HepG2 (cell line): ENCODE data around the gene KISS1R. TPM values are rescaled to one million over a fixed set of nuclear protein-coding genes. Genes with fewer than 3 reads are reported as not detected.

Experiments used
- ATAC-seq: fragments of 200-7000 bp; cut with Tn5 transposase; 3 replicates; pipeline ENCODE4 v1.9.1; 2020; ENCODE audit warnings: mild to moderate bottlenecking, moderate library complexity
- BruUV-seq: library from RNA; stranded (reverse); fragments of 400-500 nt; replicated peaks from 2 replicates; lab custom pipeline; 2021; lab: Mats Ljungman, UMichigan
- CTCF ChIA-PET: fragments of 300-600 bp; formaldehyde crosslinking; extraction: SDS; loops from one replicate; lab custom pipeline; 2021; ENCODE audit warnings: low total read pairs, inconsistent platforms, low intra/inter-chr PET ratio; lab: Yijun Ruan, JAX
- POLR2A ChIA-PET: fragments of 350-600 bp; sonication (Branson Sonifier 250); formaldehyde crosslinking; loops from one replicate; lab custom pipeline; 2020; ENCODE audit warnings: antibody characterized with exemption, inconsistent platforms; lab: Yijun Ruan, JAX
- DNase-seq: peaks from one replicate; pipeline ENCODE4 v3.0.0-alpha.2; 2015; ENCODE audit warnings: low spot score
- FAIRE-seq: peaks from 3 replicates; lab custom pipeline; 2011; peaks lifted over from hg19 to GRCh38; lab: Jason Lieb, UNC
- H2AFZ ChIP-seq: one replicate; pipeline ENCODE4 v1.6.1; 2011; ENCODE audit warnings: low read length, inconsistent platforms
- H3K27ac ChIP-seq: fragments of 300-600 bp; 3 replicates; pipeline ENCODE4 v1.8.0; 2011; ENCODE audit warnings: mixed run types, mild to moderate bottlenecking, mixed read lengths, low read length, inconsistent platforms; ENCODE audit not compliant: insufficient read depth; ENCODE audit errors: extremely low read length
- H3K27me3 ChIP-seq, 2 experiments: fragments of 200-600 bp in 1 of 2; 2 replicates in 1 of 2; 3 replicates in 1 of 2; pipeline versions ENCODE4 v1.6.0 to v1.8.0; 2011; ENCODE audit warnings: low read length in 2 of 2, mild to moderate bottlenecking in 2 of 2, moderate library complexity in 2 of 2, inconsistent platforms in 1 of 2; ENCODE audit not compliant: insufficient read depth in 2 of 2, control insufficient read depth in 1 of 2
- H3K36me3 ChIP-seq, 2 experiments: fragments of 200-600 bp in 1 of 2; replicated peaks in 1 of 2; 2 replicates in 1 of 2; 3 replicates in 1 of 2; pipeline versions ENCODE4 v1.5.1 to v1.8.0; 2011; ENCODE audit warnings: low read length in 2 of 2, inconsistent platforms in 1 of 2; ENCODE audit not compliant: insufficient read depth in 2 of 2, control insufficient read depth in 1 of 2
- H3K4me1 ChIP-seq: 2 replicates; pipeline ENCODE4 v1.5.1; 2012; ENCODE audit warnings: low read length, inconsistent platforms; ENCODE audit not compliant: insufficient read depth
- H3K4me2 ChIP-seq: 2 replicates; pipeline ENCODE4 v1.6.0; 2011; ENCODE audit warnings: low read depth, low read length, inconsistent platforms
- H3K4me3 ChIP-seq, 3 experiments: fragments of 200-600 bp in 1 of 3; sonication (generic), shearing (Covaris generic) in 1 of 3; replicated peaks in 1 of 3; 2 replicates each; pipeline ENCODE4 v1.5.1; 2011 to 2016; ENCODE audit warnings: low read length in 3 of 3, inconsistent platforms in 2 of 3, low read depth in 2 of 3, mild to moderate bottlenecking in 2 of 3, control low read depth in 1 of 3, mixed read lengths in 1 of 3; ENCODE audit not compliant: insufficient read depth in 1 of 3
- H3K79me2 ChIP-seq: one replicate; pipeline ENCODE4 v1.6.1; 2011; ENCODE audit warnings: low read length, inconsistent platforms; ENCODE audit not compliant: insufficient read depth
- H3K9ac ChIP-seq: 2 replicates; pipeline ENCODE4 v1.6.0; 2011; ENCODE audit warnings: mild to moderate bottlenecking, low read depth, low read length, inconsistent platforms; ENCODE audit not compliant: insufficient read depth
- H3K9me3 ChIP-seq: 2 replicates; pipeline ENCODE4 v1.5.1; 2012; ENCODE audit warnings: mild to moderate bottlenecking, low read length
- H4K20me1 ChIP-seq: 2 replicates; pipeline ENCODE4 v1.6.0; 2011; ENCODE audit warnings: inconsistent platforms, mild to moderate bottlenecking, low read length, moderate library complexity; ENCODE audit not compliant: insufficient read depth
- AGO1 ChIP-seq: fragments of 200-400 bp; formaldehyde crosslinking; IDR thresholded peaks from 2 replicates; pipeline ENCODE4 v1.6.1; 2017; ENCODE audit warnings: mild to moderate bottlenecking, low read depth, low read length, moderate library complexity; ENCODE audit not compliant: poor library complexity, severe bottlenecking
- GTF3A ChIP-seq: sonication (generic); formaldehyde crosslinking; conservative IDR thresholded peaks from 2 replicates; pipeline ENCODE4 v1.4.0; 2020; ENCODE audit warnings: mild to moderate bottlenecking, missing genetic modification reagents
- HNRNPL ChIP-seq: fragments of 200-400 bp; formaldehyde crosslinking; IDR thresholded peaks from 2 replicates; pipeline ENCODE4 v1.6.1; 2017; ENCODE audit warnings: mild to moderate bottlenecking, low read depth, low read length
- HOXA3 ChIP-seq: sonication (generic); formaldehyde crosslinking; IDR thresholded peaks from 2 replicates; pipeline ENCODE4 v1.5.0; 2020; ENCODE audit warnings: missing genetic modification reagents
- KLF11 ChIP-seq: IDR thresholded peaks from 2 replicates; pipeline ENCODE4 v1.6.1; 2016; ENCODE audit warnings: missing compliant biosample characterization
- NFATC3 ChIP-seq: sonication (generic); formaldehyde crosslinking; IDR thresholded peaks from 2 replicates; pipeline ENCODE4 v1.5.1; 2020; ENCODE audit warnings: mild to moderate bottlenecking, missing genetic modification reagents
- PITX1 ChIP-seq: sonication (generic); formaldehyde crosslinking; IDR thresholded peaks from 2 replicates; pipeline ENCODE4 v1.5.1; 2020; ENCODE audit warnings: mild to moderate bottlenecking, missing genetic modification reagents
- RBFOX2 ChIP-seq: fragments of 200-400 bp; formaldehyde crosslinking; IDR thresholded peaks from 2 replicates; pipeline ENCODE4 v1.6.1; 2017; ENCODE audit warnings: low read depth, mild to moderate bottlenecking, low read length
- STAG1 ChIP-seq: sonication (generic); formaldehyde crosslinking; IDR thresholded peaks from 2 replicates; pipeline ENCODE4 v1.4.0; 2020; ENCODE audit warnings: missing genetic modification reagents
- WIZ ChIP-seq: sonication (generic); formaldehyde crosslinking; IDR thresholded peaks from 2 replicates; pipeline ENCODE4 v1.5.1; 2020; ENCODE audit warnings: mild to moderate bottlenecking, missing genetic modification reagents
- ZBTB38 ChIP-seq: sonication (generic); formaldehyde crosslinking; IDR thresholded peaks from 2 replicates; pipeline ENCODE4 v1.5.1; 2020; ENCODE audit warnings: mild to moderate bottlenecking, missing genetic modification reagents
- ZFAT ChIP-seq: sonication (generic); formaldehyde crosslinking; conservative IDR thresholded peaks from 2 replicates; pipeline ENCODE4 v1.8.1; 2023; ENCODE audit warnings: missing genetic modification reagents, inconsistent platforms
- ZNF33B ChIP-seq: sonication (generic); formaldehyde crosslinking; IDR thresholded peaks from 2 replicates; pipeline ENCODE4 v1.5.1; 2020; ENCODE audit warnings: mild to moderate bottlenecking, missing genetic modification reagents
- ZNF530 ChIP-seq: sonication (generic); formaldehyde crosslinking; IDR thresholded peaks from 2 replicates; pipeline ENCODE4 v1.5.0; 2020; ENCODE audit warnings: low read depth, mild to moderate bottlenecking, missing genetic modification reagents
- ZNF629 ChIP-seq: sonication (generic); formaldehyde crosslinking; conservative IDR thresholded peaks from 2 replicates; pipeline ENCODE4 v1.5.0; 2020; ENCODE audit warnings: missing genetic modification reagents
- WGBS: methylation state at CpG from one replicate; pipeline ENCODE4 v1.1.6; 2017; ENCODE audit warnings: low lambda C conversion rate; 5-methylcytosine and 5-hydroxymethylcytosine counted together
- in situ Hi-C: cut with HindIII; loops from 2 replicates; pipeline ENCODE4 v1.10.0; 2017; ENCODE audit warnings: low pct_unique_long_range_greater_than_20kb; ENCODE audit not compliant: extremely low pct_ligation_motif_present
- intact Hi-C: fragments of 100-400 bp; cut with micrococcal nuclease; formaldehyde crosslinking; loops from one replicate; pipeline ENCODE4 v1.10.0; 2022; ENCODE audit not compliant: unreplicated experiment
- polyA plus RNA-seq, 8 experiments: library from polyadenylated mRNA; depleted of rRNA in 3 of 8; stranded (reverse) in 7 of 8; unstranded in 1 of 8; fragments of >200 nt; fragmentation: Illumina TruSeq in 4 of 8; extraction: Trizol in 4 of 8; gene quantifications; 2 replicates each; pipeline versions ENCODE4 v1.2.1 to v1.2.3, GENCODE V29; 2011 to 2016; ENCODE audit warnings: low read depth in 4 of 8, missing spikeins in 1 of 8, mixed read lengths in 1 of 8; ENCODE audit not compliant: insufficient read depth in 1 of 8
- total RNA-seq, 5 experiments: library from RNA; depleted of rRNA; stranded (reverse); fragments of >200 nt; fragmentation: Illumina TruSeq; extraction: Trizol; gene quantifications; 2 replicates each; pipeline ENCODE4 v1.2.3, GENCODE V29; 2016; ENCODE audit warnings: low read depth in 1 of 5
- TF ChIP-seq, protein P1 (sequence below): sonication (generic); formaldehyde crosslinking; IDR thresholded peaks from 2 replicates; pipeline ENCODE4 v1.5.0; 2020; ENCODE audit warnings: mild to moderate bottlenecking, missing genetic modification reagents
- TF ChIP-seq, protein P2 (sequence below): sonication (generic); formaldehyde crosslinking; IDR thresholded peaks from 2 replicates; pipeline ENCODE4 v1.4.0; 2020; ENCODE audit warnings: mild to moderate bottlenecking, missing genetic modification reagents
- TF ChIP-seq, protein P3 (sequence below): sonication (generic); formaldehyde crosslinking; IDR thresholded peaks from 2 replicates; pipeline ENCODE4 v1.5.1; 2020; ENCODE audit warnings: missing genetic modification reagents, mild to moderate bottlenecking, borderline replicate concordance
- TF ChIP-seq, protein P4 (sequence below): sonication (generic); formaldehyde crosslinking; IDR thresholded peaks from 2 replicates; pipeline ENCODE4 v1.5.0; 2020; ENCODE audit warnings: missing genetic modification reagents

The KISS1R gene
- total and polyA plus RNA-seq, 2 of the 13 experiments (the other 11 are each of a cell fraction or from before 2014, with no cell fraction given), result 1.1 to 10.2 TPM

DNA sequence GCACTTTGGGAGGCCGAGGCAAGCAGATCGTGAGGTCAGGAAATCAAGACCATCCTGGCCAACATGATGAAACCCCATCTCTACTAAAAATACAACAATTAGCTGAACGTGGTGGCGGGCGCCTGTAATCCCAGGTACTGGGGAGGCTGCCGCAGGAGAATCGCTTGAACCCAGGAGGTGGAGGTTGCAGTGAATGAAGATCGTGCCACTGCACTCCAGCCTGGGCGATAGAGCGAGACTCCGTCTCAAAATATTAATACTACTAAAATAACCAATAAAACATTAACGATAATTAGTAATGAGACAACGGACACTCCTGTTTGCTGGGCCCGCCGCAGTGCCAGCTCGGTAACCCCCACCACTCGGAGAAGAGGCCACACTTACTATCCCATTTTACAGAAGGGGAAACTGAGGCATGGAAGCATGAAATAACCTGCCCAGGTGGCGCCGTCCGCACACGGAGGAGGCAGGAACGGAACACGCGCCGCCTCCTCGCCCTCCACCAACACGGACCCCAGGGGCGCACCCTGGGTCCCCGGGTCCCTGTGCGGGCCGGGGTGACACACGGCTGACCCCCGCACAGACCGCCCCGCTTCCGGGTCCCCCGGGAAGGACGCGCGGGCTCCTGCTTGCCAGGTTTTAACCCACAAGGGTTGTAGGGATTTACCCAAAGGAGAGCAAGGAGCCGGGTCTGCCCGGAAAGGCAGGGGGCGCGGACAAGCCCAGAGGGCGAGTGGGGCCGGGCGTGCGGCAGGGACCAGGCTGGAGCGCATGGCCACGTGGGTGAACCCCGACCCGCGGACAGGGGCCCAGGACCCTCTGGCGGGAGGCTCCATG is 5.7 kb upstream of the KISS1R start:
- intact Hi-C loops, result no loop called here
- 97% methylated on average over 54 of the region's 54 CpGs for WGBS
- TF ChIP-seq WIZ (CRISPR knock-in tag) (no peak), STAG1 (CRISPR knock-in tag) (no peak), PITX1 (CRISPR knock-in tag) (no peak), ZBTB38 (peak; percentile 89; the same call in 1 of the 2 replicates), HNRNPL (0 out of 2 replicates have a peak, but pooled peaks have one; percentile 32), HOXA3 (no peak), ZNF33B (CRISPR knock-in tag) (no peak), KLF11 (no peak), AGO1 (peak; percentile 28), GTF3A (CRISPR knock-in tag) (no peak), ZFAT (CRISPR knock-in tag) (no peak), ZNF530 (CRISPR knock-in tag) (no peak), RBFOX2 (peak; percentile 54; the same call in 1 of the 2 replicates), ZNF629 (CRISPR knock-in tag) (peak; percentile 81), NFATC3 (CRISPR knock-in tag) (no peak)
- TF ChIP-seq, protein P1, sequence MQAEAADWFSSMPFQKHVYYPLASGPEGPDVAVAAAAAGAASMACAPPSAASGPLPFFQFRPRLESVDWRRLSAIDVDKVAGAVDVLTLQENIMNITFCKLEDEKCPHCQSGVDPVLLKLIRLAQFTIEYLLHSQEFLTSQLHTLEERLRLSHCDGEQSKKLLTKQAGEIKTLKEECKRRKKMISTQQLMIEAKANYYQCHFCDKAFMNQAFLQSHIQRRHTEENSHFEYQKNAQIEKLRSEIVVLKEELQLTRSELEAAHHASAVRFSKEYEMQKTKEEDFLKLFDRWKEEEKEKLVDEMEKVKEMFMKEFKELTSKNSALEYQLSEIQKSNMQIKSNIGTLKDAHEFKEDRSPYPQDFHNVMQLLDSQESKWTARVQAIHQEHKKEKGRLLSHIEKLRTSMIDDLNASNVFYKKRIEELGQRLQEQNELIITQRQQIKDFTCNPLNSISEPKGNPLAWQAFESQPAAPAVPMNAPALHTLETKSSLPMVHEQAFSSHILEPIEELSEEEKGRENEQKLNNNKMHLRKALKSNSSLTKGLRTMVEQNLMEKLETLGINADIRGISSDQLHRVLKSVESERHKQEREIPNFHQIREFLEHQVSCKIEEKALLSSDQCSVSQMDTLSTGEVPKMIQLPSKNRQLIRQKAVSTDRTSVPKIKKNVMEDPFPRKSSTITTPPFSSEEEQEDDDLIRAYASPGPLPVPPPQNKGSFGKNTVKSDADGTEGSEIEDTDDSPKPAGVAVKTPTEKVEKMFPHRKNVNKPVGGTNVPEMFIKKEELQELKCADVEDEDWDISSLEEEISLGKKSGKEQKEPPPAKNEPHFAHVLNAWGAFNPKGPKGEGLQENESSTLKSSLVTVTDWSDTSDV (CRISPR knock-in tag), result no peak
- TF ChIP-seq, protein P2, sequence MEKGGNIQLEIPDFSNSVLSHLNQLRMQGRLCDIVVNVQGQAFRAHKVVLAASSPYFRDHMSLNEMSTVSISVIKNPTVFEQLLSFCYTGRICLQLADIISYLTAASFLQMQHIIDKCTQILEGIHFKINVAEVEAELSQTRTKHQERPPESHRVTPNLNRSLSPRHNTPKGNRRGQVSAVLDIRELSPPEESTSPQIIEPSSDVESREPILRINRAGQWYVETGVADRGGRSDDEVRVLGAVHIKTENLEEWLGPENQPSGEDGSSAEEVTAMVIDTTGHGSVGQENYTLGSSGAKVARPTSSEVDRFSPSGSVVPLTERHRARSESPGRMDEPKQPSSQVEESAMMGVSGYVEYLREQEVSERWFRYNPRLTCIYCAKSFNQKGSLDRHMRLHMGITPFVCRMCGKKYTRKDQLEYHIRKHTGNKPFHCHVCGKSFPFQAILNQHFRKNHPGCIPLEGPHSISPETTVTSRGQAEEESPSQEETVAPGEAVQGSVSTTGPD (CRISPR knock-in tag), result no peak
- TF ChIP-seq, protein P3, sequence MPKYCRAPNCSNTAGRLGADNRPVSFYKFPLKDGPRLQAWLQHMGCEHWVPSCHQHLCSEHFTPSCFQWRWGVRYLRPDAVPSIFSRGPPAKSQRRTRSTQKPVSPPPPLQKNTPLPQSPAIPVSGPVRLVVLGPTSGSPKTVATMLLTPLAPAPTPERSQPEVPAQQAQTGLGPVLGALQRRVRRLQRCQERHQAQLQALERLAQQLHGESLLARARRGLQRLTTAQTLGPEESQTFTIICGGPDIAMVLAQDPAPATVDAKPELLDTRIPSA, result no peak
- TF ChIP-seq, protein P4, sequence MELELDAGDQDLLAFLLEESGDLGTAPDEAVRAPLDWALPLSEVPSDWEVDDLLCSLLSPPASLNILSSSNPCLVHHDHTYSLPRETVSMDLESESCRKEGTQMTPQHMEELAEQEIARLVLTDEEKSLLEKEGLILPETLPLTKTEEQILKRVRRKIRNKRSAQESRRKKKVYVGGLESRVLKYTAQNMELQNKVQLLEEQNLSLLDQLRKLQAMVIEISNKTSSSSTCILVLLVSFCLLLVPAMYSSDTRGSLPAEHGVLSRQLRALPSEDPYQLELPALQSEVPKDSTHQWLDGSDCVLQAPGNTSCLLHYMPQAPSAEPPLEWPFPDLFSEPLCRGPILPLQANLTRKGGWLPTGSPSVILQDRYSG (CRISPR knock-in tag), result no peak

More for the DNA sequence above, 5.7 kb upstream of the KISS1R start:
- H3K4me1 ChIP-seq, result peaks cover 32% of the 10 kb centered on the region
- ChIA-PET POLR2A (no interaction called here), CTCF (no interaction called here)
- H3K27me3 ChIP-seq, result no peaks in the 10 kb centered on the region; a peak in 1 of 5 replicates
- in situ Hi-C loops, result no loop called here
- no peak for DNase-seq
- H4K20me1 ChIP-seq, result no peaks in the 10 kb centered on the region; the same call in 1 of the 2 replicates
- no peaks in the 10 kb centered on the region for H3K9me3 ChIP-seq
- H3K27ac ChIP-seq, result no peak overlapping the region
- ATAC-seq, result no peak
- no peak overlapping the region; the same call in 1 of the 2 replicates for H3K4me2 ChIP-seq
- no peaks in the 10 kb centered on the region for H3K36me3 ChIP-seq
- no peak for FAIRE-seq
- H2AFZ ChIP-seq, result no peak overlapping the region
- no TSS peak for BruUV-seq
- no peak overlapping the region for H3K9ac ChIP-seq
- peak overlapping the region in 2 of 3 experiments; percentile 9 to 40; a peak in 2 of 6 replicates for H3K4me3 ChIP-seq
- H3K79me2 ChIP-seq, result peaks cover 20% of the 10 kb centered on the region
